A673 (cell line): ENCODE results near the gene CATSPERB. TPM values are rescaled to one million over a fixed set of nuclear protein-coding genes. Genes with fewer than 3 reads are reported as not detected.
"Not testable (repeated sequence)": the region's sequence is repeated elsewhere in the genome, so short reads cannot be mapped to it uniquely, and the experiment has no call there.

Source experiments
- BruUV-seq: library from RNA; stranded (reverse); fragments of 400-500 nt; replicated peaks from 2 replicates; lab custom pipeline; 2021; lab: Mats Ljungman, UMichigan
- CTCF ChIA-PET: fragments of 300-600 bp; sonication (Branson Sonifier 250); formaldehyde crosslinking; loops from one replicate; lab custom pipeline; 2022; ENCODE audit warnings: antibody characterized with exemption; lab: Charles Lee
- POLR2A ChIA-PET: fragments of 300-600 bp; sonication (Branson Sonifier 250); formaldehyde crosslinking; loops from one replicate; lab custom pipeline; 2022; ENCODE audit warnings: antibody characterized with exemption; ENCODE audit not compliant: low non-redundant PET; lab: Charles Lee
- DNase-seq: peaks from one replicate; pipeline ENCODE4 v3.0.0-alpha.2; 2015; ENCODE audit warnings: low spot score
- H3K27ac ChIP-seq: fragments of 200-600 bp; sonication (generic); 2 replicates; pipeline ENCODE4 v1.5.1; 2016; ENCODE audit warnings: mixed run types, low read depth, mild to moderate bottlenecking, mixed read lengths, antibody characterized with exemption, low read length; ENCODE audit not compliant: poor library complexity, severe bottlenecking
- H3K27me3 ChIP-seq: fragments of 200-600 bp; sonication (generic); replicated peaks from 2 replicates; pipeline ENCODE4 v1.6.1; 2017; ENCODE audit warnings: mixed run types, low read depth, mild to moderate bottlenecking, mixed read lengths, antibody characterized with exemption, low read length; ENCODE audit not compliant: insufficient read depth, poor library complexity
- H3K36me3 ChIP-seq: fragments of 200-600 bp; sonication (generic); 2 replicates; pipeline ENCODE4 v1.6.1; 2016; ENCODE audit warnings: mixed run types, mild to moderate bottlenecking, mixed read lengths, antibody characterized with exemption, low read length; ENCODE audit not compliant: insufficient read depth, poor library complexity, severe bottlenecking
- H3K4me1 ChIP-seq: fragments of 200-600 bp; sonication (generic); 2 replicates; pipeline ENCODE4 v1.6.1; 2017; ENCODE audit warnings: mixed run types, mild to moderate bottlenecking, mixed read lengths, antibody characterized with exemption, low read length; ENCODE audit not compliant: insufficient read depth, poor library complexity, severe bottlenecking
- H3K4me3 ChIP-seq: fragments of 200-600 bp; sonication (generic); 2 replicates; pipeline ENCODE4 v1.5.1; 2016; ENCODE audit warnings: low read depth, mixed run types, mild to moderate bottlenecking, mixed read lengths, low read length; ENCODE audit not compliant: poor library complexity, severe bottlenecking
- H3K9me3 ChIP-seq: fragments of 200-600 bp; sonication (generic); 2 replicates; pipeline ENCODE4 v1.6.1; 2016; ENCODE audit warnings: mixed run types, low read depth, mild to moderate bottlenecking, mixed read lengths, antibody characterized with exemption, low read length; ENCODE audit not compliant: poor library complexity, severe bottlenecking
- CTCF ChIP-seq: fragments of 300-800, 200-600 bp; sonication (generic); conservative IDR thresholded peaks from 2 replicates; pipeline ENCODE4 v1.5.1; 2017; ENCODE audit warnings: low read depth, mild to moderate bottlenecking, antibody characterized with exemption, low read length, moderate library complexity, mixed read lengths
- EZH2 ChIP-seq: fragments of 200-600 bp; sonication (generic); IDR thresholded peaks from 2 replicates; pipeline ENCODE4 v1.6.1; 2017; ENCODE audit warnings: borderline replicate concordance, low read depth, mild to moderate bottlenecking, mixed read lengths, antibody characterized with exemption, low read length; ENCODE audit not compliant: poor library complexity, severe bottlenecking
- intact Hi-C: fragments of 100-400 bp; cut with micrococcal nuclease; formaldehyde crosslinking; loops from one replicate; pipeline ENCODE4 v1.10.0; 2022; ENCODE audit not compliant: unreplicated experiment
- total RNA-seq: library from RNA; stranded (reverse); gene quantifications from 2 replicates; pipeline ENCODE4 v1.2.3, GENCODE V29; 2021

Gene CATSPERB
- total RNA-seq, 1 experiment from 2014 or later, result not detected

- POLR2A ChIA-PET, result no interaction called here
Observed at GRCh38 chr14:91692075-91692474, 39.8 kb downstream of the CATSPERB start.

GRCh38 chr14:91689608-91690007 is 42.3 kb downstream of the CATSPERB start:
- intact Hi-C loops, result no loop called here
- no peaks in the 10 kb centered on the region for H3K4me1 ChIP-seq
- TF ChIP-seq CTCF, result no peak
- TF ChIP-seq EZH2, result no peak
- BruUV-seq, result no TSS peak
- no peaks in the 10 kb centered on the region for H3K9me3 ChIP-seq
- H3K27ac ChIP-seq, result no peak overlapping the region
- no peak overlapping the region for H3K4me3 ChIP-seq
- H3K27me3 ChIP-seq, result peaks cover 10% of the 10 kb centered on the region
- ChIA-PET POLR2A (interaction anchor here (0.6 kb wide), 1 partner anchor 70 kb away, joined by 4 read pairs; no protein-coding TSS in a partner anchor), CTCF (no interaction called here)
- DNase-seq, result no peak
- no peaks in the 10 kb centered on the region for H3K36me3 ChIP-seq

More at GRCh38 chr14:91692075-91692474, 39.8 kb downstream of the CATSPERB start:
- no peak for DNase-seq
- TF ChIP-seq CTCF (no peak), EZH2 (no peak)
- no peaks in the 10 kb centered on the region for H3K9me3 ChIP-seq
- CTCF ChIA-PET, result no interaction called here
- intact Hi-C loops, result no loop called here
- peaks cover 10% of the 10 kb centered on the region for H3K27me3 ChIP-seq
- H3K4me3 ChIP-seq, result no peak overlapping the region
- H3K4me1 ChIP-seq, result no peaks in the 10 kb centered on the region
- no peak overlapping the region for H3K27ac ChIP-seq
- BruUV-seq, result no TSS peak
- no peaks in the 10 kb centered on the region for H3K36me3 ChIP-seq

GRCh38 chr14:91687436-91687835 is 44.5 kb downstream of the CATSPERB start:
- H3K27ac ChIP-seq, BruUV-seq, CTCF ChIA-PET, H3K4me3 ChIP-seq, POLR2A ChIA-PET, H3K4me1 ChIP-seq, DNase-seq, intact Hi-C loops, H3K36me3 ChIP-seq, H3K9me3 ChIP-seq: not testable (repeated sequence)
- peaks cover 17% of the 10 kb centered on the region for H3K27me3 ChIP-seq

- no peak overlapping the region for H3K27ac ChIP-seq
- TF ChIP-seq CTCF (no peak), EZH2 (no peak)
- CTCF ChIA-PET, result no interaction called here
- no peak for DNase-seq
- no peak overlapping the region for H3K4me3 ChIP-seq
- intact Hi-C loops, result no loop called here
- no peaks in the 10 kb centered on the region for H3K9me3 ChIP-seq
- no peaks in the 10 kb centered on the region for H3K4me1 ChIP-seq
- BruUV-seq, result no TSS peak
- POLR2A ChIA-PET, result no interaction called here
- no peaks in the 10 kb centered on the region for H3K36me3 ChIP-seq
- peaks cover 17% of the 10 kb centered on the region for H3K27me3 ChIP-seq
Observed at GRCh38 chr14:91685600-91685999, 46.3 kb downstream of the CATSPERB start.
